Activated CD8-positive, alpha-beta memory T cell treated with anti-CD3 and anti-CD28 coated beads, Interleukin-2, amount 50 U/mL, for 4 hours (primary cell): ENCODE results near the gene TAP2.
"Not testable (repeated sequence)": the region's sequence is repeated elsewhere in the genome, so short reads cannot be mapped to it uniquely, and the experiment has no call there.

Experiments
- DNase-seq: peaks from one replicate; pipeline ENCODE4 v3.0.0-alpha.2; 2020

TAP2 gene

GRCh38 chr6:32832535-32832934, 6.0 kb downstream of the TAP2 start:
- no peak for DNase-seq

GRCh38 chr6:32830936-32831335, 7.6 kb downstream of the TAP2 start:
- no peak for DNase-seq

- no peak for DNase-seq
Observed at GRCh38 chr6:32830017-32830416, 8.5 kb downstream of the TAP2 start.

GRCh38 chr6:32829495-32829894, 9.0 kb downstream of the TAP2 start:
- no peak for DNase-seq

- DNase-seq = no peak
Observed at GRCh38 chr6:32827025-32827424, 11.5 kb downstream of the TAP2 start.

- DNase-seq = no peak
Observed at GRCh38 chr6:32825966-32826365, 12.6 kb downstream of the TAP2 start.

GRCh38 chr6:32819729-32820128, 18.8 kb downstream of the TAP2 start:
- no peak for DNase-seq

- DNase-seq = no peak
Observed at GRCh38 chr6:32818867-32819266, 19.7 kb downstream of the TAP2 start.

GRCh38 chr6:32816746-32817204, 21.8 kb downstream of the TAP2 start, which contains the start of gene HLA-DOB:
Gene HLA-DOB (minus strand): TSS chr6:32817002. CDS start chr6:32816951, 51 bp downstream.
- DNase-seq = no peak

GRCh38 chr6:32815996-32816395, 22.5 kb downstream of the TAP2 start:
- no peak for DNase-seq

- no peak for DNase-seq
Observed at GRCh38 chr6:32815115-32815514, 23.4 kb downstream of the TAP2 start.

GRCh38 chr6:32814145-32814544, 24.4 kb downstream of the TAP2 start:
- no peak for DNase-seq

- DNase-seq = no peak
Observed at GRCh38 chr6:32809171-32809570, 29.4 kb downstream of the TAP2 start.

GRCh38 chr6:32807020-32807580, 31.4 kb downstream of the TAP2 start:
- no peak for DNase-seq

GRCh38 chr6:32805404-32805803, 33.1 kb downstream of the TAP2 start:
- not testable (repeated sequence) for DNase-seq

- DNase-seq = no peak
Observed at GRCh38 chr6:32803416-32803815, 35.1 kb downstream of the TAP2 start.

- DNase-seq = no peak
Observed at GRCh38 chr6:32799740-32800139, 38.8 kb downstream of the TAP2 start.

GRCh38 chr6:32799168-32799567, 39.4 kb downstream of the TAP2 start:
- DNase-seq = no peak

- peak; percentile 85 for DNase-seq
Observed at GRCh38 chr6:32796848-32797776, 41.4 kb downstream of the TAP2 start.

- DNase-seq = no peak
Observed at GRCh38 chr6:32794510-32794909, 44.0 kb downstream of the TAP2 start.

GRCh38 chr6:32792901-32793435, 45.6 kb downstream of the TAP2 start:
- no peak for DNase-seq

- DNase-seq = no peak
Observed at GRCh38 chr6:32790306-32790705, 48.2 kb downstream of the TAP2 start.
